Measurements from ENCODE around the gene FHIP1B.

The FHIP1B gene

DNA sequence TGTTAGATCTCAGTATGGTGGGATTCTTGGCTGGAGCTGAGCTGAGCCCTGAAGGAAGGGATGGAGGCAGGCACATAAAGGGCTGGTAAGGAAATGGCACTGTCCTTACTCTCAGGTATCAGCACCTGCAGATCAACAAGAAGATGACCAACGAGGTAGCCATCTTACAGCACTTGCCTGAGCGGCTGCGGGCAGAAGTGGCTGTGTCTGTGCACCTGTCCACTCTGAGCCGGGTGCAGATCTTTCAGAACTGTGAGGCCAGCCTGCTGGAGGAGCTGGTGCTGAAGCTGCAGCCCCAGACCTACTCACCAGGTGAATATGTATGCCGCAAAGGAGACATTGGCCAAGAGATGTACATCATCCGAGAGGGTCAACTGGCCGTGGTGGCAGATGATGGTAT, 6.9 kb upstream of the FHIP1B start:
- in situ Hi-C loops (cut with MboI; ENCODE audit: low sequenced_read_pairs, unreplicated experiment) = no loop called here
- TF ChIP-seq, protein P1, sequence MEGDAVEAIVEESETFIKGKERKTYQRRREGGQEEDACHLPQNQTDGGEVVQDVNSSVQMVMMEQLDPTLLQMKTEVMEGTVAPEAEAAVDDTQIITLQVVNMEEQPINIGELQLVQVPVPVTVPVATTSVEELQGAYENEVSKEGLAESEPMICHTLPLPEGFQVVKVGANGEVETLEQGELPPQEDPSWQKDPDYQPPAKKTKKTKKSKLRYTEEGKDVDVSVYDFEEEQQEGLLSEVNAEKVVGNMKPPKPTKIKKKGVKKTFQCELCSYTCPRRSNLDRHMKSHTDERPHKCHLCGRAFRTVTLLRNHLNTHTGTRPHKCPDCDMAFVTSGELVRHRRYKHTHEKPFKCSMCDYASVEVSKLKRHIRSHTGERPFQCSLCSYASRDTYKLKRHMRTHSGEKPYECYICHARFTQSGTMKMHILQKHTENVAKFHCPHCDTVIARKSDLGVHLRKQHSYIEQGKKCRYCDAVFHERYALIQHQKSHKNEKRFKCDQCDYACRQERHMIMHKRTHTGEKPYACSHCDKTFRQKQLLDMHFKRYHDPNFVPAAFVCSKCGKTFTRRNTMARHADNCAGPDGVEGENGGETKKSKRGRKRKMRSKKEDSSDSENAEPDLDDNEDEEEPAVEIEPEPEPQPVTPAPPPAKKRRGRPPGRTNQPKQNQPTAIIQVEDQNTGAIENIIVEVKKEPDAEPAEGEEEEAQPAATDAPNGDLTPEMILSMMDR (IDR thresholded peaks at IDR 0.05; ENCODE audit: borderline replicate concordance, control extremely low read depth, extremely low read depth, insufficient read depth, missing control alignments) = no peak
- no peak for DNase-seq (ENCODE audit: low spot score)

DNA sequence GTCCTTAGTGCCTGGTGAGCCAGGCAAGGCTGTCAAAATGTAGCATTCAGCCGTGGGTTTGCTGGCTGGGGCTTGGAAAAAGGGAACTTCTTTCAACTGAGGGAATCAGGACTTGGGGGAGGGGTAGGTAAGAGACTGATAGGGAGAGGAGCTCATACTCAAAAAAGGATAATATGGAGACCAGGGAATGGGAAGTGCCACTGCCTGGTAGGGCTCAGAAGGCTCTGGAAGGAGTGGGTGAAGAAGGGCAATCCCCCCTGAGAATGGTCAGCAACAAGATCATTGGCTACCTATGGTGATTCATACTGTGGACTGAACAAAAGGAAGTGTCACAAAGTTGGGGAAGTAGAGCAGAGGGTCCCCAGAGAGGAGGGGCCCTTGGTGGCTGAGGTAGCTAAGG, 6.3 kb upstream of the FHIP1B start:
- TF ChIP-seq, protein P1 (IDR thresholded peaks at IDR 0.05; ENCODE audit: borderline replicate concordance, control extremely low read depth, extremely low read depth, insufficient read depth, missing control alignments) = no peak
- no peak for DNase-seq (ENCODE audit: low spot score)
- in situ Hi-C loops (cut with MboI; ENCODE audit: low sequenced_read_pairs, unreplicated experiment) = no loop called here

DNA sequence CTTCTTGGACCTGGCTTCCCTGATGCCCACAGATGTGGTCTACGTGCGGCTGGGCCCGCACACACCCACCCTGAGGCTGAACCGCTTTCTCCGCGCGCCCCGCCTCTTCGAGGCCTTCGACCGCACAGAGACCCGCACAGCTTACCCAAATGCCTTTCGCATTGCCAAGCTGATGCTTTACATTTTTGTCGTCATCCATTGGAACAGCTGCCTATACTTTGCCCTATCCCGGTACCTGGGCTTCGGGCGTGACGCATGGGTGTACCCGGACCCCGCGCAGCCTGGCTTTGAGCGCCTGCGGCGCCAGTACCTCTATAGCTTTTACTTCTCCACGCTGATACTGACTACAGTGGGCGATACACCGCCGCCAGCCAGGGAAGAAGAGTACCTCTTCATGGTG, 5.7 kb upstream of the FHIP1B start:
- TF ChIP-seq, protein P1 (IDR thresholded peaks at IDR 0.05; ENCODE audit: borderline replicate concordance, control extremely low read depth, extremely low read depth, insufficient read depth, missing control alignments) = no peak
- DNase-seq (ENCODE audit: low spot score) = no peak
- in situ Hi-C loops (cut with MboI; ENCODE audit: low sequenced_read_pairs, unreplicated experiment) = no loop called here

DNA sequence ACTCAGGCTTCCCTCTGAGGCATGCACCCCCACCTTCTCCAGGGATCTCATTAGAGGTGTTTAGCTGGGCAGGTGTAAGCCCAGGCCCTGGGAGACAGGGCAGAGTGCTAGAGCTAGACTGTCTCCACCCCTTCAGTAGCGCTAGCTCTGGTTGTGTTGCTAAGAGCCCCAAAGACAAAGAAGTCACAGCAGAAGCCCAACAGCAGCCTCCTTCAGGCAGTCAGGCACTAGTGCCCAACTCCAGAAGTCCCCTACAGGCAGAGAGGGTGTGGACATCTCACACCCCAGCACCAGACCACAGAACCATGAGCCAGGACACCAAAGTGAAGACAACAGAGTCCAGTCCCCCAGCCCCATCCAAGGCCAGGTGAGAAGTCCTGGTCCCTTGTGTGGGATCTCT, 4.5 kb upstream of the FHIP1B start, which contains the start of gene CNGA4:
TSS of gene CNGA4 (plus strand) at position 188 of the 400 bp plus-strand sequence. CDS start at position 306, 118 bp downstream.
- DNase-seq (ENCODE audit: low spot score) = no peak
- in situ Hi-C loops (cut with MboI; ENCODE audit: low sequenced_read_pairs, unreplicated experiment) = no loop called here
- TF ChIP-seq, protein P1 (IDR thresholded peaks at IDR 0.05; ENCODE audit: borderline replicate concordance, control extremely low read depth, extremely low read depth, insufficient read depth, missing control alignments) = no peak

DNA sequence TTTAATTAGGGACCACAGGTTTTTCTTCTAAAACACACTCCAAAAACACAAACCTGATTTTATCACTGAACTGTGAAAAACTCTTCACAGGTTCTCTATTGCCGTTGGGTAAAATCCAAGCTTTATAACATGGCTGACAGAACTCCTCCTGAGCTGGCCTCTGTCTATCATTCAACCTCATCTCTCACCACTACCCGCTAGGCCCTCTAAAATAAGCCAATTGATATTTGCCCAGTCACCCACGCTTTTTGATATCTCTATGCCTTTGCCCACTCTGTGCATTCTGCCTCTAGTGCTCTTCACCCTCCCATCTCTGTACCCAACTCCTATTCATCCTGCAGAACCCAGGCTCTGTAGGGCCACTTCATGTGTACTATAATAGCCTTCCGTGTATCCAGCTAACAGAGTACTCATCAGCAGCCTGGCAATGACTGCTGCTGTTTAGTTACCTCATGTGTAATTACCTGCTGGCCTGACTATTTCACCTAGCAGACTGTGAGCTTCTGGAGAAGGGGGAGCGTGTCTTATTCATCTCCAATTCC, 3.4 kb upstream of the FHIP1B start:
- in situ Hi-C loops (cut with MboI; ENCODE audit: low sequenced_read_pairs, unreplicated experiment) = no loop called here
- TF ChIP-seq, protein P1 (IDR thresholded peaks at IDR 0.05; ENCODE audit: borderline replicate concordance, control extremely low read depth, extremely low read depth, insufficient read depth, missing control alignments) = no peak
- DNase-seq (ENCODE audit: low spot score) = no peak

DNA sequence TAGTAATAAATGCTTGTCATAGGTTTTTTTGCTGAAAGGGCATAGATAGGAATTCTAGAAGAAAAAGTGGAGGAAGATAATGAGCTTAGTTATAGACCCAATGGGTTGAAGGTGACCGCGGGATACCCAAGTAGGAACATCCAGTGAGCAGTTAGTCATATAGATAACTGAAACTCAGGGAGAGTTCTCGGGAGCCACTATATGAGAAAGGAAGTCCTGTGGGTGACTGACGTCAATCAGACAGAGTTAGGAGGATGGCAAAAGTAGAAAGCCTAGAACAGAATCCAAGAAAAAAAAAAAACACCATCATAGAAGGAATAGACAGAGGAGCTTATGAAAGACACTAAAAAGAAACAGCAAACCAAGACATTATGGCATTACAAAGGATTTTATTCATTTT, 2.8 kb upstream of the FHIP1B start:
- in situ Hi-C loops (cut with MboI; ENCODE audit: low sequenced_read_pairs, unreplicated experiment) = no loop called here
- no peak for DNase-seq (ENCODE audit: low spot score)
- TF ChIP-seq, protein P1 (IDR thresholded peaks at IDR 0.05; ENCODE audit: borderline replicate concordance, control extremely low read depth, extremely low read depth, insufficient read depth, missing control alignments) = no peak

All from GM13976 (cell line).